Measurements from ENCODE around the gene TRAF3IP3.
A peak's percentile ranks its signal among the peaks of the same experiment; 100 is the strongest.
"Not testable (repeated sequence)": the region's sequence is repeated elsewhere in the genome, so short reads cannot be mapped to it uniquely, and the experiment has no call there.

TRAF3IP3 gene

GRCh38 chr1:209784265-209785169, 28.7 kb downstream of the TRAF3IP3 start, which contains the start of gene C1orf74:
TSS of gene C1orf74 (minus strand) at chr1:209784559. CDS start at chr1:209783634, 925 bp downstream.
- intact Hi-C loops (cut with DNase I) = loop anchor here (5.0 kb wide), 1 partner anchor 43 kb away; the partner anchor contains the start of gene UTP25

GRCh38 chr1:209785592-209785991, 29.7 kb downstream of the TRAF3IP3 start:
- intact Hi-C loops (cut with DNase I) = loop anchor here (5.0 kb wide), 1 partner anchor 42 kb away; the partner anchor contains the start of gene UTP25
- no peak for DNase-seq

More at GRCh38 chr1:209784265-209785169, 28.7 kb downstream of the TRAF3IP3 start, which contains the start of gene C1orf74:
- DNase-seq = peak; percentile 96 to 100 (median 99)

DNA sequence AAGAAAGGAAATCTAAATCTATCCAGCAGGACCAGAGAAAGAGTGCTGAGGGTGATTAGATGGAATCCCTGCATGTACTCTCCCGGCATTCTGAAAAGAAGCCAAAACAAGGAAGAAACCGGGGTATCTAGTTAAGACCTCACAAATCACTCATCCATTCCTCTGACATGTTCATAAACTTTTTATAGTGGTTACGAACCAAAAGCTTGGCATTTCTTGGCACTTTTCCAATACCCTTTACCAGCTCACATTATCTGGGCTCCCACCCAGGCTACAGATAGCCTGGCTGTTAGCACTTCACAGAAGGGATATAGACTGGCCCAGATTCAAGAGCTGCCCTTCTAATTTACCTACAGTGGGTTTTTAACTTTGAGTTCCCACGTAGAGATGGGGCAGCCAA, 30.3 kb downstream of the TRAF3IP3 start:
- intact Hi-C loops (cut with DNase I) = loop anchor here (5.0 kb wide), 1 partner anchor 41 kb away; the partner anchor contains the start of gene UTP25
- no peak for DNase-seq

GRCh38 chr1:209787551-209787950, 31.7 kb downstream of the TRAF3IP3 start:
- intact Hi-C loops (cut with DNase I) = loop anchor here (5.0 kb wide), 1 partner anchor 40 kb away; the partner anchor contains the start of gene UTP25
- DNase-seq = peak in 30 of 42 donors; percentile 8 to 78 (median 43)

- intact Hi-C loops (cut with DNase I) = loop anchor here (5.0 kb wide), 1 partner anchor 38 kb away; the partner anchor contains the start of gene UTP25
- no peak for DNase-seq
Measured at GRCh38 chr1:209789245-209789644, 33.4 kb downstream of the TRAF3IP3 start.

GRCh38 chr1:209790286-209791193, 34.7 kb downstream of the TRAF3IP3 start:
- DNase-seq = no peak
- intact Hi-C loops (cut with DNase I) = no loop called here

- intact Hi-C loops (cut with DNase I) = no loop called here
- DNase-seq = no peak
Measured at GRCh38 chr1:209791920-209792319, 36.1 kb downstream of the TRAF3IP3 start.

GRCh38 chr1:209793711-209794110, 37.9 kb downstream of the TRAF3IP3 start:
- intact Hi-C loops (cut with DNase I) = not testable (repeated sequence)

DNA sequence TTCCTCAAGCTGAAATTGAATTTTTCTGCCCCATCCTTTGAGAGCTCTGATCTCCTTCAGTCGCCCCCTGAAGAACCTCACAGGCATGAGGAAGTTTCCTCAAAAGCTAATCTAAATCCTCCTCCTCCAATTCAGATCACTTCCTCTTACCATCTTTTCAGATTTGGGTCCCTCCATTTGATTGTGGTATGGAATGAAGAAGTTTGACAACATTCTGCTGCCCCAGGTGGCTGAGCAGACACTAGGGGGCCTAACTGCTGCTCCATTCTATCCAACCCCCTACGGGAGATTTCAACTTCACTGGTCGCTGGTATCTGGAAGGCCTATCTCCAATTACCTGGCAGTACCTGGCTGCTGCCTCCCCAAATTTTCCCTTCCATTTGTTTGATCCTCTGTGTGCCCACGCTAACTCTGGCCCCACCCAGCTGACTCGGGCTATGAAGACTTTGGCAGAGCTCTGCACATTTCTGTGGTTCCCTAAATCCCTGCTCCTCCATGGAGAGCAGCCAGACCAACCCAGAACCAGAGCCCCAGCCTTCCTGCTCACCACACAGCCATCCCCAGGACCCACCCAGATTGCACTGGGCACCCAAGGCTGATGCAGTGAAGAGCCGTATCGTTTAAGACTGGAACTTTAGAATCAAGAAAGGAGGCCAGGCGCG, 42.3 kb downstream of the TRAF3IP3 start:
- DNase-seq = no peak
- intact Hi-C loops (cut with DNase I) = no loop called here

More at GRCh38 chr1:209793711-209794110, 37.9 kb downstream of the TRAF3IP3 start:
- DNase-seq = not testable (repeated sequence)

DNA sequence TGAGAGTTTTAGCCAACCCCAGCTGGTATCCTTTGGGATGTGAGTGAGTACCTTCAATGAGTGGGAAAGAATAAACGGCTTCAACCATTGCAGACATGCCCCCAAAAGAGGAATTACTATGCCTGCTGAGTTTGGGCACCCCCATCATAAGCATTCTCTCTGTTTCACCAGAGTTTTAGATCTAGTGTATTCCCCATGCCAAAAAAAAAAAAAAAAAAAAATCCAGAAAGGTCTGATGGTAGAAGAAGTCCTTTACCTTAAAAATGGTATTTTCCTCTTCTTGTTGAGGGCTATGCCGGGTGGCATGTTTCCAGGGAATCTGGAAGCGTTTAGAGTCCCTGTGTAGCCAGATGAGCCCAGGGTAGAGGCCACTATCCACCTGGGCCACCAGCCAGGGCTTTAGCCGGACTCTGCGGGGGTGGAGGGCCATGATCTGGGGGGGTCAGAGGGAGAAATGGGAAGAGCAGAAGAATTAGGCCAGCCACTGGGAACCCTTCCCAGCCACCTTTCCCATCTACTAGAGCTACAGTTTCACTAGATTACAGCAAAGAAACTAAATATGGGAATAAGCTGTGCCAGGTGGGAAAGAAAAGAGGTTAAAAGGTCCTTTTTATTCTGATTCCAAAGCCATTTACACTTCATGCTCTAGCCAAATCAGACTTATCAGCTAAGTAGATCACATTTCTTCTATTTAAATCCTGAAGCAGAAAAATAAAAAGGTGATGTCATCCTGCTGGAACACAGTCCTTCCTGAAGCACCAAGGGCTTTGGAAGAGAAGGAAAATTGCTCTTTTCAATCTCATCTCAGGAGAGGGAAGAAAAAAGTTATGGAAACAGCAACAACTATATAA, 45.4 kb downstream of the TRAF3IP3 start:
- intact Hi-C loops (cut with DNase I) = no loop called here
- DNase-seq = no peak

- intact Hi-C loops (cut with DNase I) = no loop called here
- DNase-seq = no peak
Measured at GRCh38 chr1:209802117-209802779, 46.4 kb downstream of the TRAF3IP3 start.

GRCh38 chr1:209802780-209803152, 46.9 kb downstream of the TRAF3IP3 start:
- intact Hi-C loops (cut with DNase I) = no loop called here
- no peak for DNase-seq

- intact Hi-C loops (cut with DNase I) = no loop called here
- no peak for DNase-seq
Measured at GRCh38 chr1:209803568-209803967, 47.7 kb downstream of the TRAF3IP3 start.

DNA sequence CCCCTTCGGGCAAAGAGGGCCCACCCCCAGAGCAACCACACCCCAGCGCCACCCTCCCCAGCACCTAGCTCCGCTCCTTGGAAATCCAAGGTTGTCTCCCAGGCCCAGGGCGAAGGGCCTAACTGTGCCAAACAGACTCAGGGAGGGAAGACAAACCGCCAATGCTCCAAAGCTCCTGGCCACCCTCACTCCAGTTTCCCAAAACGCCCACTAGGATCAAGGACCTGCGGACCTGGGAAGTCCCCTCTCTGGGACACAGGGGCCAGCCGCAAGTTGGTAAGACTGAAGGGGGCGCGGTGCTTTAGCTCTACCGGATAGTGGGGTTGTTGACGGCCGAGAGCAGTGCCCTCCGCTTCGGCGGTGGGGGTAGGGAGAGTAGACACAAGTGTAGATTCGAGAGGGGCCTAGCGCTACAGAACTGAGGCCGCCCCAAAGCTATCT, 49.5 kb downstream of the TRAF3IP3 start:
- DNase-seq = no peak
- intact Hi-C loops (cut with DNase I) = no loop called here

- intact Hi-C loops (cut with DNase I) = no loop called here
- peak in 26 of 42 donors; percentile 9 to 69 (median 32) for DNase-seq
Measured at GRCh38 chr1:209805875-209806760, 50.3 kb downstream of the TRAF3IP3 start, which contains the start of gene IRF6. TSS of gene IRF6 (minus strand) at chr1:209806142. CDS start at chr1:209801413, 4,729 bp downstream.

GRCh38 chr1:209807509-209807908, 51.7 kb downstream of the TRAF3IP3 start:
- no peak for DNase-seq

More at GRCh38 chr1:209807509-209807908, 51.7 kb downstream of the TRAF3IP3 start:
- intact Hi-C loops (cut with DNase I) = no loop called here

All from head of caudate nucleus (tissue), 42 donors.